Astrocyte (in vitro differentiated cells and primary cell): ENCODE results near the gene CDKN2B. TPM values are rescaled to one million over a fixed set of nuclear protein-coding genes. Genes with fewer than 3 reads are reported as not detected.
A peak's percentile ranks its signal among the peaks of the same experiment; 100 is the strongest.

Experiments used
- DNase-seq: peaks from one replicate; pipeline ENCODE4 v3.0.0-alpha.2; 2010; ENCODE audit warnings: low read depth
- FAIRE-seq: peaks from 2 replicates; lab custom pipeline; 2011; peaks lifted over from hg19 to GRCh38; lab: Jason Lieb, UNC
- H2AFZ ChIP-seq: 2 replicates; pipeline ENCODE4 v1.6.0; 2012; ENCODE audit warnings: low read depth, low read length, inconsistent platforms
- H3K27ac ChIP-seq: 2 replicates; pipeline ENCODE4 v1.5.1; 2011; ENCODE audit warnings: low read depth, low read length, inconsistent platforms
- H3K27me3 ChIP-seq: 2 replicates; pipeline ENCODE4 v1.6.0; 2011; ENCODE audit warnings: low read length, inconsistent platforms; ENCODE audit not compliant: insufficient read depth
- H3K36me3 ChIP-seq: 2 replicates; pipeline ENCODE4 v1.5.1; 2011; ENCODE audit warnings: low read length, inconsistent platforms; ENCODE audit not compliant: insufficient read depth
- H3K4me1 ChIP-seq: 2 replicates; pipeline ENCODE4 v1.5.1; 2011; ENCODE audit warnings: low read length, inconsistent platforms; ENCODE audit not compliant: insufficient read depth
- H3K4me2 ChIP-seq: 2 replicates; pipeline ENCODE4 v1.6.0; 2012; ENCODE audit warnings: low read length, inconsistent platforms
- H3K4me3 ChIP-seq: 2 replicates; pipeline ENCODE4 v1.5.1; 2011; ENCODE audit warnings: low read depth, mild to moderate bottlenecking, low read length, inconsistent platforms; ENCODE audit not compliant: insufficient read depth
- H3K79me2 ChIP-seq: 2 replicates; pipeline ENCODE4 v1.6.0; 2012; ENCODE audit warnings: mild to moderate bottlenecking, low read length, inconsistent platforms; ENCODE audit not compliant: insufficient read depth
- H3K9ac ChIP-seq: 2 replicates; pipeline ENCODE4 v1.6.0; 2012; ENCODE audit warnings: mild to moderate bottlenecking, low read length, inconsistent platforms
- H3K9me3 ChIP-seq: 2 replicates; pipeline ENCODE4 v1.5.1; 2012; ENCODE audit warnings: low read depth, mild to moderate bottlenecking, low read length, inconsistent platforms; ENCODE audit not compliant: insufficient read depth
- H4K20me1 ChIP-seq: 2 replicates; pipeline ENCODE4 v1.6.0; 2012; ENCODE audit warnings: low read length, inconsistent platforms; ENCODE audit not compliant: insufficient read depth
- H3K27ac Mint-ChIP-seq: one replicate; pipeline ENCODE4 v1.8.0; 2021; ENCODE audit warnings: mild to moderate bottlenecking, mixed read lengths; ENCODE audit not compliant: unreplicated experiment
- H3K27me3 Mint-ChIP-seq: one replicate; pipeline ENCODE4 v1.8.0; 2021; ENCODE audit warnings: low read depth, mixed read lengths; ENCODE audit not compliant: unreplicated experiment
- H3K36me3 Mint-ChIP-seq: one replicate; pipeline ENCODE4 v1.8.0; 2021; ENCODE audit warnings: low read depth, mixed read lengths; ENCODE audit not compliant: unreplicated experiment
- H3K4me1 Mint-ChIP-seq: one replicate; pipeline ENCODE4 v1.8.0; 2021; ENCODE audit warnings: low read depth, mixed read lengths; ENCODE audit not compliant: unreplicated experiment
- H3K4me3 Mint-ChIP-seq: one replicate; pipeline ENCODE4 v1.8.0; 2021; ENCODE audit warnings: mild to moderate bottlenecking, moderate library complexity, mixed read lengths; ENCODE audit not compliant: unreplicated experiment
- H3K9me3 Mint-ChIP-seq: one replicate; pipeline ENCODE4 v1.8.0; 2021; ENCODE audit warnings: mild to moderate bottlenecking, mixed read lengths; ENCODE audit not compliant: unreplicated experiment
- CTCF ChIP-seq: IDR thresholded peaks from 2 replicates; pipeline ENCODE4 v1.5.1; 2011; ENCODE audit warnings: low read depth, mild to moderate bottlenecking, inconsistent platforms, low read length, moderate library complexity; ENCODE audit not compliant: insufficient read depth
- EZH2 ChIP-seq: IDR thresholded peaks from 2 replicates; pipeline ENCODE4 v1.6.1; 2012; ENCODE audit warnings: mild to moderate bottlenecking, low read length, inconsistent platforms; ENCODE audit not compliant: insufficient read depth
- total RNA-seq: library from RNA; stranded (reverse); gene quantifications from 2 replicates; pipeline ENCODE4 v1.2.1, GENCODE V29; 2021

The CDKN2B gene
- total RNA-seq, 1 donor from 2014 or later: 306 TPM

GRCh38 chr9:22049411-22049810 is 40.3 kb upstream of the CDKN2B start:
- no peaks in the 10 kb centered on the region for H3K9me3 ChIP-seq
- H3K36me3 ChIP-seq: no peaks in the 10 kb centered on the region
- H3K79me2 ChIP-seq: no peaks in the 10 kb centered on the region
- H3K27ac ChIP-seq: no peak overlapping the region
- H3K4me1 ChIP-seq: peaks cover 30% of the 10 kb centered on the region
- Mint-ChIP-seq H3K4me3 (no peak overlapping the region), H3K4me1 (peaks cover 50% of the 10 kb centered on the region), H3K36me3 (no peaks in the 10 kb centered on the region), H3K27ac (no peak overlapping the region), H3K9me3 (no peaks in the 10 kb centered on the region), H3K27me3 (no peaks in the 10 kb centered on the region)
- FAIRE-seq (peak; percentile 23), DNase-seq (peak; percentile 66)
- no peak overlapping the region for H3K4me2 ChIP-seq
- H3K27me3 ChIP-seq: no peaks in the 10 kb centered on the region
- no peak overlapping the region for H3K4me3 ChIP-seq
- H4K20me1 ChIP-seq: no peaks in the 10 kb centered on the region
- no peak overlapping the region for H2AFZ ChIP-seq
- no peak overlapping the region for H3K9ac ChIP-seq
- TF ChIP-seq CTCF: no peak
- TF ChIP-seq EZH2: no peak

GRCh38 chr9:22047596-22047995 is 38.5 kb upstream of the CDKN2B start:
- FAIRE-seq: no peak
- H3K4me1 Mint-ChIP-seq: peaks cover 42% of the 10 kb centered on the region

More at GRCh38 chr9:22047596-22047995, 38.5 kb upstream of the CDKN2B start:
- no peaks in the 10 kb centered on the region for H3K27me3 Mint-ChIP-seq
- no peak overlapping the region for H3K27ac Mint-ChIP-seq
- H3K4me3 Mint-ChIP-seq: no peak overlapping the region
- H3K36me3 ChIP-seq: no peaks in the 10 kb centered on the region
- no peak overlapping the region for H3K4me3 ChIP-seq
- no peak overlapping the region for H3K27ac ChIP-seq
- peaks cover 19% of the 10 kb centered on the region for H3K4me1 ChIP-seq
- H3K27me3 ChIP-seq: no peaks in the 10 kb centered on the region
- H3K79me2 ChIP-seq: no peaks in the 10 kb centered on the region
- no peak overlapping the region for H2AFZ ChIP-seq
- no peak for TF ChIP-seq EZH2
- no peak for TF ChIP-seq CTCF
- H3K9ac ChIP-seq: no peak overlapping the region
- H3K9me3 Mint-ChIP-seq: no peaks in the 10 kb centered on the region
- no peaks in the 10 kb centered on the region for H3K36me3 Mint-ChIP-seq
- no peaks in the 10 kb centered on the region for H4K20me1 ChIP-seq
- H3K9me3 ChIP-seq: no peaks in the 10 kb centered on the region
- H3K4me2 ChIP-seq: no peak overlapping the region
- DNase-seq: no peak
